Glomerular endothelial cell (primary cell): ENCODE results near the gene SH3BP5. TPM values are rescaled to one million over a fixed set of nuclear protein-coding genes. Genes with fewer than 3 reads are reported as not detected.

Experiments
- DNase-seq: peaks from one replicate; pipeline ENCODE4 v3.0.0-alpha.2; 2011; ENCODE audit warnings: low read depth, low spot score; ENCODE audit errors: extremely low read depth
- total RNA-seq: library from RNA; depleted of rRNA; stranded (reverse); fragments of >200 nt; gene quantifications from 2 replicates; pipeline ENCODE4 v1.2.3, GENCODE V29; 2015

Gene SH3BP5
- total RNA-seq, 1 donor from 2014 or later, result 204 TPM

DNA sequence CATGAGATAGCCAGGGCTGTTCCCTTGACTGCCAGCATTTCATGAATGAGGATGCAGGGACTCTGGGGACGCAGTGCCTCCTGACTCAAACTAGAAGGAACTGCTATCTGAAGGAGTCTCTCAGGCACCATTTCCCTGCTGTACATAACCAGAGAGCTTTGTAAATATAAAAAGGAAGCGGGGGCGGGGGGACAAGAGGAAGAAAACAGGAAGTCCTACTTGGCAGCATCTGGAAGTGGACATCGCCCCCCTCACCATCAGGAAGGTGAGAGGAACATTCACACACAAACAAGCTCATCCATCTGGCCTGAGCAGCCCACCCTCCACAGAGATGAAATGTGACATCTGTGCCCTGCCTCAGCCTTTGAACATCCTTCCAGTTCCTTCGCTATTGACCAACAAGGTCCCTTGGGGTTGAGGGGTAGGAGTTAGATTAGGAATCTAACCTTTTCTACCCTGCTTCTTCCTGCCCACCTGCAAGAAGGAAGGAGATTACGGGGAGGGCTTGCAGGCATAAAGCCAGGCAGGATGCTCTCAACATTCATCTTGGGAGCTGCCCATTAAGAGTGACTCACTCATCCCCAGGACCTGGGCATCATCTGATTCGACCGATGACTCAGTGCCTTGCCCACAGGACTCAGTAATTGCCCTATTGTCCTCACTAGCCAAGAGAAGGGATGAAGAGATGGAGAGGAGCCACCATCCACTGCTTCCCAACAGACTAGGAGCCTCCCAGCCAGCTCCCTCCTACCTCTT lies 31.9 kb downstream of the SH3BP5 start:
- DNase-seq, result peak; percentile 89

DNA sequence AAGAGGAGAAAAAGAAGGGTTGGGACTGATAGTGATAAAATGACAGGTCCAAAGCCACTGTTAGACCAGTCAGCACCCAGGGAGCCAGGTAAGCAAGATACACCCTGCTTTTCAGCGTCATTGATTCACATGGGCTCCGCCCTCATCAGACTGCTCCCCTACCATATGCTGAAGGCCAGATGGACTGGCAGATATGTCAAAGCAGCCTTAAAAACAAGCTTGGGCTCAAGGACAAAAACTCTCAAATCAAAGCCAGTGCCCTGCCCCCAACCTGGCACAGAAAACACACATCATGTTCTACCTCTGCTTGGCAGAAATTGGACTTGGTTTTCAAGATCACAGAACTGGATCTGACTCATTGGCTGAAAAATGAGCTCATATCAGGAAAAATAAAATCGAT lies 33.4 kb downstream of the SH3BP5 start:
- DNase-seq, result no peak

GRCh38 chr3:15298504-15298903 lies 33.9 kb downstream of the SH3BP5 start:
- no peak for DNase-seq

GRCh38 chr3:15297608-15298350 lies 34.6 kb downstream of the SH3BP5 start:
- no peak for DNase-seq

- peak; percentile 98 for DNase-seq
These were observed 36.9 kb downstream of the SH3BP5 start for GRCh38 chr3:15295506-15295905.

DNA sequence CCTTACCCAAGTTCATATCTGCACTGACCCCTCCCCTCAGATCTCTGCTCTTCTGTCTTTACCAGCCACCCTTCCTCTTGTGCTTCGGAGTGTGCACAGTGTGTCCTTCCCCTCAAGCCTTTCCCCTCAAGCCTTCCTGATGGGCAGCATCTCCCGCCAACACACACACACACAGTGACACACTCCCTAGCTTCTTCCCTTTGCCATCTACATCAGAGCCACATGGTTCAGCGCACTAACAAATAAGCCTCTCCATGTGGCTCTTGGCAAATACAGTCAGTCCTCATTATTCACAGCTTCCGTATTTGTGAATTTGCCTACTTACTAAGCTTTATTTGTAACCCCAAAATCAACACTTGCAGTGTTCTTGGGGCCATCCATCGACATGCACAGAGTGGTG lies 37.5 kb downstream of the SH3BP5 start:
- no peak for DNase-seq

- DNase-seq, result no peak
These were observed 39.4 kb downstream of the SH3BP5 start for GRCh38 chr3:15292765-15293522.

DNA sequence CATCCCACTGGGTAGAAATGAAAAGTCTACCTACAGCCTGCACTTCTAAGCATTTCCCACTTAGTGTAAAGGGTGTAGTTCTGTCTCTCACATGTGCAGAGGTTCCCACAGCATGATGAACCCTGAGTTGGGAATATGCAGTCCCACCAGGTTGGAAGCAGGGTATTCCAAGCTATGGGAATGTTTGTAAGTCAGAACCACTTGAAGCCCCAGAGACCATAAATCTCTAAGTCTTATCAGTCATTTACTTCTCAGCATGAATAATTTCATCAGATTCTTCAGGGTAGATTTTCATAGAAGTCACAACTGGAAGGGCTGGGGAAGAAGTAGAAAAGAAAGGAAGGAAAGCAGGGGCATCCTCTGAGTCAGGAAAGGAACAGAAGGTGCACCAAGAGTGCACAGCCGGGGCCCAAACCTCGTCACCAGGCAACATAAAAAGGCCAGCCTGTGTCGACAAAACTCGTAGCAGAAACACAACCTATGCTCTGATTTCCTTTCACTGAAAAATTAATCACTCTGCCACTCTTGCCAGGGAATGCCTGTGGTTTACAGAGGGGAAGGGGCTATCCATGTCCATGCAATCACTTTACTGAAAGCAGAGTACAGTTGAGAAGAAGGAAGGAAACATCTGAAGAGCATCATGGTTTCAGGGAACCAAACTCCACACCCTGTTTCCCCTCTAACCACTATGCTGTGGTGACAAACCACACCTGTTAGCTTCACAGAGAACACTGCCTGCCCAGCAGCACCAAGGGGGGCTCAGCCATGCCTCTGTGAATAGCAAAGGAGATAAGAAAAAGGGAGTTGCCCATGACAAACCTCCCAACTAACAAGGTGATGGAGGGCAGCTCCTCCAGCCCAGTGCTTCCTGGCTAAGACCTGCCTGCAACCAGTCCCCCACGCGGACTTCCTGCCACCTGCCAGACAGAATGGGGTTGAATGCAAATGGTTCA lies 40.5 kb downstream of the SH3BP5 start:
- DNase-seq, result no peak

DNA sequence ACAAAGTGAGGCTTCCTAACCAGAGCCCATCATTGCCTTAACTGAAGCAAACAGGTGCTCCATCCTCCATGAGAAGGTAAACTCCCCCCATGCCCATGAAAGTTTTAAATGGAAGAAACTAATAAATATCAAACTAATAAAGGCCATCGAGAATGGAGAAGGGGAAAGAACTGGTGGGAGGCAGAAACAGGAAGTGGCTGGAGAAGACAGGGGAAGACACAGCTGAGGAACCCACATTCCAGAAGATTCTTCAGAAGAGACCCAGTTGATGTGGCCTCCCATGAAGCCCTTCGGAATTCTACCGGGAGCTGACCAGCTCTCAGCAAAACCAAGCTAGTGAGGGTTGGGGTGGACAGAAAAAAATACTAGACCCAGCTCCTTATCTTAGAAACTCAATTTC lies 41.6 kb downstream of the SH3BP5 start:
- DNase-seq, result no peak

DNA sequence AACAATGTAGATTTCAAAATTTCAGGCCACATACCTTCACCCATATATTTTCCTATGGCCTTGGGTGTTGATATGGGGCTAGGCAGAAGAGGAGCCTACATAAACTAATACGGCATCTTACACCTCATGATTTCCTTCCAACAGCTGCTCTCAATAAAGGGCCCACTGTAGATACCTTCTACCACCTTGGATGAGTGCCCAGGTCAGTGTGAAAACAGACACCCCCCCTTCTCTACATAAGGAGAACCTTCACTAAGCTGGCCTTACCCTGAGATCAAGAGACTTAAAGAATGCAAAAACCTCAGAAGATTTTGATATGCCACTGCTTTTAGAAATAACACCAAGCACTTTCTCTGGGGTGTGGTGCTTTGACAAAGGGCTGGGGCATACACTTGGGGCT lies 42.7 kb downstream of the SH3BP5 start:
- DNase-seq, result no peak

DNA sequence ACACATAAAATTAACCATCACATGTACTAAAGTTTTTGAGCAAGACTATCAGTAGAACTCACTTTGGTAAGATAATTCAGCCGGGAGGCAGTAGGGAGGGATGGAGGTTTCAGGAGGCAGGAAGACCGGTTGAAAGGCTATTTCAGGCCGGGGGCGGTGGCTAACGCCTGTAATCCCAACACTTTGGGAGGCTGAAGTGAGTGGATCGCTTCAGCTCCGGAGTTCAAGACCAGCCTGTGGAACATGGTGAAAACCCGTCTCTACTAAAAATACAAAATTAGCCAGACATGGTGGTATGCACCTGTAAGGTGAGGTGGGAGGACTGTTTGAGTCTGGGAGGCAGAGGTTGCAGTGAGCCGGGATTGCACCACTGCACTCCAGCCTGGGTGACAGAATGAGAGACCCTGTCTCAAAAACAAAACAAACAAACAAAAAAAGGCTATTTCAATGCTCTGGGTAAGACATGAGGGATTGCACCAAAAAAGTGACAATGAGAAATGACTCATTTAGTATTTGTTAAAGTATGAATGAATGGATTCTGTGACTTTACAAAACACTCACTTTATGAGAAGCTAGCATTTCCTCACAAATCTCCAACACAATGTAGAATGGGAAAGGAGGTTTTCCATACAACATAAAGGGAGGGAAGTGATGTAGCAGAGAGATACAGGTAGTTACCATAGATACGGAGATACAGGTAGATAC lies 43.9 kb downstream of the SH3BP5 start:
- no peak for DNase-seq

DNA sequence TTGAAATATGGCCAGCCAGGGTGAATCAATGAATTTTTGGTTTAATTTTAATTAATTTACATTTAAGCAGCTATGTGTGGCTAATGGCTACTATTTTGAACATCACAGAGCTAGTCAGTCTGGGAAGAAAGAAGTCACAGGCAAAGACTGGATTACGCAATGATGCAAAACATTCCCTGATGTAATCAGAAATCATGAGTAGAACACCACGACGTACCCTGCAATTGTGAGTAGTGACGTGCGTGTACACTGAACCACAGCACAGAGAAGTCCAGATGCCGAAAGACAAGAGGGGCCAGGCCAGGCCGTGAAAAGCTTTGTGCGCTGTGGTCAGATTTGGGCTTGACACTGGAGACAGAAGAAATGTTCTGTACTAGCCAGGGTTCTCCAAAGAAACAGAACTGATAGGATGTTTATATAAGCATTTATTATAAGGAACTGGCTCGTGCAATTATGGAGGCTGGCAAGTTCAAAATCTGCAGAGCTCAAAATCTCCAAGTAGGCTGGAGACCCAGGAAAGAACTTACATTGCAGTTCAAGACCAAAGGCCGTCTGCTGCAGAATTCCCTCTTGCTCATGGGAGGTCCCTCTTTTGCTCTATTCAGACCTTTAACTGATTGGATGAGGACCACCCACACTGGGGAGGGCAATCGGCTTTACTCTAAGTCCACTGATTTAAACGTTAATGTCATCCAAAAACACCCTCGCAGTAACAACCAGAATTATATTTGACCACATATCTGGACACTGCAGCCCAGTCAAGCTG lies 44.6 kb downstream of the SH3BP5 start:
- DNase-seq, result no peak

GRCh38 chr3:15286022-15286421 lies 46.4 kb downstream of the SH3BP5 start:
- no peak for DNase-seq

GRCh38 chr3:15284121-15284889 lies 48.1 kb downstream of the SH3BP5 start:
- DNase-seq, result no peak

DNA sequence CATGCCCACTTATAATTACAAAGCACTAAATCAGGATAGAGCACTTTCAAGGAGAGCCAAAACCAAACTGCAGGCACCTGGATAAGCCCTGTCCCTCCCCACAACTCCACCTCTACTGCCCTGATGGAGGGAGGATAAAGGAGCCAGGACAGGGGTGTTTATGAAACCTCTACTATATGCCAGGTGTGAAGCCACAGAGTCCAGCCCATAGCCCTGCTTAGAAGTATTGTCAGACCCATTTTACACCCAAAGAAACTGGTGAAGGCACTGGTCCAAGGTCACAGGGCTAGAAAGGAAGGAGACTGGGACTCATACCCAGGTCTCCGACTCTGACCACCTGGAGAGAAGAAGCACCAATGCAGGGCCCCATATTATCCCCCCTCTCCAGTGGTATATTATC lies 48.7 kb downstream of the SH3BP5 start:
- no peak for DNase-seq

DNA sequence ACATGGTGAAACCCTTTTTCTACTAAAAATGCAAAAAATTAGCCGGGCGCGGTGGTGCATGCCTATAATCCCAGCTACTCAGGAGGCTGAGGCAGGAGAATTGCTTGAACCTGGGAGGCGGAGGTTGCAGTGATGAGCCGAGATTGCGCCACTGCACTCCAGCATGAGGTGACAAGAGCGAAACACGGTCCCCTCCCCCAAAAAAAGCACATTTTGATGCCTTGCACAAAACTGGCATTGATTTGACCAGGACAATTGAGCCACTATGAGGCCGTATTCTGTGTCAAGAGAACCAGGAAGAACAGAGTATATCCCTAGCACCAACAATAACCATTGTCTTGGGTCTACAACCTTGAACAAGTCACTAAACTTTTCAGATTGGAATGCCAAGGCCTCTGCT lies 50.6 kb downstream of the SH3BP5 start:
- DNase-seq, result no peak

DNA sequence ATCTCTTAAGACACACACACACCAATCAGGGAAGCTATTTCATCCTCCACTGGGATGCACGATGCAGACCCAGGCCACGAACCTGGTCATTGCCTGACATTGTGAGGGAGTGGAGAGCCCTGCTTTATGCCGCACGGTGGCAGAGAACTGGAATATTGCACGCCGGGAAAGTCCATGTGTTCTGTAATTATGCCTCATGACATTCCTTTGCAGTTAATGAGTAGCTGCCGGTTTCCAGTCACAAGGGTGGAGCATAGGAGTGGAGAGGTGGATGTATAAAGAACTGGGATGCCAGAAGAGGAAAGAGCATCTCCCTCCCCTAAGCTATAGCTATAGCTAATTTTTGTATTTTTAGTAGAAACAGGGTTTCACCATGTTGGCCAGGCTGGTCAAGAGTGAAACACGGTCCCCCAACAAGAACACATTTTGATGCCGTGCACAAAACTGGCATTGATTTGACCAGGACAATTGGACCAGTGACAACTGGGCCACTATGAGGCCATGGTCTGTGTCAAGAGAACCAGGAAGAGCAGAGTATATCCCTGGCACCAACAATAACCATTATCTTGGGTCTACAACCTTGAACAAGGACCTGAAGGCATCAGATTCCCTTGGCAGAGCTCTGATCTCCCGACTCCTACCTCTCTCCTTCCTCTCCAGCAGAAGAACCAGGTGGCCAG lies 51.4 kb downstream of the SH3BP5 start:
- DNase-seq, result no peak
